ENCODE measurements around the gene PPP4R3C.
"Not testable (repeated sequence)": the region's sequence is repeated elsewhere in the genome, so short reads cannot be mapped to it uniquely, and the experiment has no call there.

Gene PPP4R3C

DNA sequence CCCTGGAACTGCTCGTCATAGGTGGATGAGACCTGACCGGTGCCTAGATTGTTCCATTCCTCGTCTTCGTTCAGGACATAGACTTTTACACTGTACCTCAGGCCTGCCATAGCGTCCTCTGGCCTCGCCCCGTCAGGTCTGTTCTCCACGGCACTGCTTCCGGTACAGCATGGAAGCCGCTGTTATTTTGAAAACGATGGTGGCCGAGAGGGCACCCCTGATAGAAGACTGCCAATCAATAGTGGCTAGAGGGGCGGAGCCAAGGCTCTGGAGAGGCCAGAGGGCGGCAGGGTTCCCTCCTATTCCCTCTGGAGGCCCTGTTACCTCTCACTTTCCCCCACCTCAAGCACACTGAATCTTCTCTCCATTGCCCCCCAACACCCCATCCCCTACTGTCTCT is at the start of gene PPP4R3C:
Gene PPP4R3C (minus strand): TSS at position 155 of the 400 bp plus-strand sequence. CDS start 45 bp downstream, at position 110.
- DNase-seq (ENCODE audit: low read depth, low spot score) = no peak

DNA sequence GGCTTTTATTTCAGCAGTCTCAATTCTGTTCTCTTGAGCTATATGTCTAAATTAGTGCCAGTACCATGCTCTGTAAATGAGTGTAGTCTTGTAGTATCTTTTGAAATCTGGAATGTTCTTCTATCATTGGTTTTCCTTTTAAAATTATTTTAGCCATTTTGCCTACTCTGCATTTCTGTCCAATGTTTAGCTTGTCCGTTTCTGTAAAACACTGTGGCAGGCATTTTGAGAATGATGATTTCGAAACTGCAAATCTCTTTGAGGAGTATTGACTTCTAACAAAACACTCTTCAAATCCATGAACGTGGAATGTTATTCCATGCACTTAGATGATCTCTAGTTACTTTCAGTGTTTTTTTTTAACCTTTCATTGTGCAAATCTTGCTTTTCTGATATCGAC is 28.3 kb upstream of the PPP4R3C start:
- DNase-seq (ENCODE audit: low read depth, low spot score) = no peak

DNA sequence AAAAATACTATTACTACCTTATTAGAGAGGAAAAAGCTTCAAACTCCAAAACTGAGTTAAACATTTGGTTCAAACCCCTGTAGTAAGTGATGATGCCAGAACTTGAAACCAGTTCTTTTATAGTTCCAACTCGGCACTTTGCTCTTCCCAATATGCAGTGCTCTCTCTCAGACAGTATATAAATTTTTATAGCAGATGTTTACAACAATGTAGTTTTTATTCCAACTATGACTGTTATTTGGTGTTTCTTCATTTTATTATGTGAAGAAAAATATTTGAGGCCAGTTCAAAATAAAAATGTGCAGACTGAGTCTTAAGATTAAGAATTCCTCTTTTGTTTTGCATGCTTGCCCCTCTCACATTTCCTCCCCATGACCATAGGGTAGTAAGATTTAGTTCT is 2.9 kb upstream of the PPP4R3C start:
- DNase-seq (ENCODE audit: low read depth, low spot score) = no peak

DNA sequence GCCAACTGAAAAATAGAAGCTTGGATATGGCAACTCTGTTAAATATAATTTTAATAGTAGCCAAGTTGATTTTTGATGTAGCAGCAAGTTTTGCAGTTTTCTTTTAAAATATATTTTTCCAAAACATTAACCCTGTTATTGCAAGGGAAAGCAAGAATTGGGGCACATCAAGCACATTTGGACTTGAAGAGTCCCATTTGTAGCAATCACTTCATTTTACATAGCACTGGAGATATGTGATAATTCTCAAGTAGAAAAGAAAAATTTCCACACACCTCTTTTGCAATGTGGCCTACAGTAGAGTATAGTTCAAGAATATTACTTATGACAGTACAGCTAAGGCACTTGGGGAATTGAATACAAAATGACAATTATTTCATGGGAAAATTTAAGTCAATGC is 1.9 kb upstream of the PPP4R3C start:
- no peak for DNase-seq (ENCODE audit: low read depth, low spot score)

DNA sequence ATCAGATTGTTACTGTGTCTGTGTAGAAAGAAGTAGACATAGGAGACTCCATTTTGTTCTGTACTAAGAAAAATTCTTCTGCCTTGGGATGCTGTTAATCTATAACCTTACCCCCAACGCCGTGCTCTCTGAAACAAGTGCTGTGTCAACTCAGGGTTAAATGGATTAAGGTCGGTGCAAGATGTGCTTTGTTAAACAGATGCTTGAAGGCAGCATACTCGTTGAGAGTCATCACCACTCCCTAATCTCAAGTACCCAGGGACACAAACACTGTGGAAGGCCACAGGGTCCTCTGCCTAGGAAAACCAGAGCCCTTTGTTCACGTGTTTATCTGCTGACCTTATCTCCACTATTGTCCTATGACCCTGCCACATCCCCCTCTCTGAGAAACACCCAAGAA is 4.0 kb downstream of the PPP4R3C start:
- not testable (repeated sequence) for DNase-seq (ENCODE audit: low read depth, low spot score)

DNA sequence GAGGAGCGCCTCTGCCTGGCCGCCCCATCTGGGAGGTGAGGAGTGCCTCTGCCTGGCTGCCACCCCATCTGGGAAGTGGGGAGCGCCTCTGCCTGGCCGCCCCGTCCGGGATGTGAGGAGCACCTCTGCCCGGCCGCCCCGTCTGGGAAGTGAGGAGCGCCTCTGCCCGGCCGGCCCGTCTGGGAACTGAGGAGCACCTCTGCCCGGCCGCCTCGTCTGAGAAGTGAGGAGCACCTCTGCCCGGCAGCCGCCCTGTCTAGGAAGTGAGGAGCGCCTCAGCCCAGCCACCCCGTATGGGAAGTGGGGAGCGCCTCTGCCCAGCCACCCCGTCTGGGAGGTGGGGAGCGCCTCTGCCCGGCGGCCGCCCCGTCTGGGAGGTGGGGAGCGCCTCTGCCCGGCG is 4.6 kb downstream of the PPP4R3C start:
- DNase-seq (ENCODE audit: low read depth, low spot score) = not testable (repeated sequence)

DNA sequence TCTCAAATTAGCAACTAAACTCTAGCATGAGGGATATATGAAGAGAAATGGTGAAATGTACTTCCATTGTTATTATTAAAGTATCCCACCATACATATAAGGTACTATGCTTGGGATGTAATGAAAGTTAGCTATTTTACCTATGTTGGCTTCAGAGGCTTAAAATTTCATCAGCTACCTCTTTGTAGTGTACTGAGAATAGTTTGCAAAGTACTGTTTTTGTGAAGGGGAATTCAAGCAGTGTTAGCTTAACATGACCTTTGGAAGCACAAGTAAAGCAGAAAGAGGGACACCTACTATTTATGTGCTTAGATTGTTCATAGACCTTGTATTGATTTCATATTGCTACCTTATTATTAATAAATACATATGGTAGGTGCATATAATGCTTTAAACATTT is 11.8 kb downstream of the PPP4R3C start:
- no peak for DNase-seq (ENCODE audit: low read depth, low spot score)

DNA sequence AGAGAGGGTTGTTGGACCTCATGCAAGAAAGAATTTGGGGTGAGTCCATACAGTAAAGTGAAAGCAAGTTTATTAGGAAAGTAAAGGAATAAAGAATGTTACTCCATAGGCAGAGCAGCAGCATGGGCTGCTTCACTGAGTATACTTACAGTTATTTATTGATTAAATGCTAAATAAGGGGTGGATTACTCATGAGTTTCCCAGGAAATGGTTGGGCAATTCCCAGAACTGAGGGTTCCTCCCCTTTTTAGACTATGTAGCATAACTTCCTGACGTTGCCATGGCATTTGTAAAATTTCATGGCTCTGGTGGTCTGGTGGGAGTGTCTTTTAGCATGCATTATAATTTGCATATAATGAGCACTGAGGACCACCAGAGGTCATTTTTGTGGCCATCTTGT is 16.7 kb downstream of the PPP4R3C start:
- no peak for DNase-seq (ENCODE audit: low read depth, low spot score)

DNA sequence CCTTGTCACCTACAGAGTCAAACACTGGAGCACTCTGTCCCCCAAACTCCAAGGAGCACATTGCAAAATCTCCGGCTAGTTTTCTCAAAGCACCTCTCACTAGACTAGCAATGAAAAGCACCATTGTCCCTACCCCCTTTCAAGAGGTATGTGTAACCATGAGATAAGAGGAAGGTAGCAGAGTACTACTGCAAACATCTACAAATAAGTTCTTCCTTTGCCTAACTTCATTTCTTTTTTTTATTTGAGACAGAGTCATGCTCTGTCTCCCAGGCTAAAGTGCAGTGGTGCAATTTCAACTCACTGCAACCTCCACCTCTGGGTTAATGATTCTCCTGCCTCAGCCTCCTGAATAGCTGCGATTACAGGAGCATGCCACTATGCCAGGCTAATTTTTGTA is 17.7 kb downstream of the PPP4R3C start:
- no peak for DNase-seq (ENCODE audit: low read depth, low spot score)

DNA sequence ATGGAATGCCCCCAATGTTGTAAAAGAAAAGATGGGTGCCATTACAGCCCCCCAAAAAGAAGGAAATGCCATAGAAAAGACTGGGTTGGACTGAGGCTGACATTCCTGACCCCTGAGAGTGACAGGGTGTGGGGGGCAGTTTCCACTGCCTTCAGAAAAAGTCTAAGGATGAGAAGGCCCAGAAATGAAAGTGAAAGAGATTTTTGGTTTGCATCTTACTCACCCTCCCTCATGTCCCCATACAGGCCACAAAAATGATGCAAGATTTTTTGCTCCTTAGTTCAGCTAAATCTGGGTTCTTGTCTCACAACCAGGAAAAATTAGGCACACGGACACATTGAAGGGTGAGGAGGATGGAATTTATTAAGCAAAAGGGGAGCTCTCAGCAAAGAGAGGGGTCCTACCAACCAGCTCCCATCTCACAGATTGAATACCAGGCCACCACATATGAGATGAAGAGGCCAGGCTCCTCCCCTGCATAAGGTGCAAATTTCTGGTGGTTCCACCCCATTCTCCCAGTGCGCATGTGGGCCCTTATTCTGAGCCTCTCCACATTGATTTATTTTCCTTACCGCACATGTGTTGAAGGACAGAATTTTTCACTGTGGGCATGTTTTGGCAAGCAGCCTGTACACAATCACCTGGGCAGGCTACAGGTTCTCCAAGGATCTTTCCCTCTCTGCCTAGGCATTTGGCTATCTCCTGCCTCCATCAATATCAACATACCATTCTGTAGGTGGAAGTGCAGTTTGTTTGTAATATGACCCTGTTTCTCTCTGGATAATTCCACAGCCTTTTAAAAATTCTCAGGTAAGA is 18.8 kb downstream of the PPP4R3C start:
- DNase-seq (ENCODE audit: low read depth, low spot score) = no peak

DNA sequence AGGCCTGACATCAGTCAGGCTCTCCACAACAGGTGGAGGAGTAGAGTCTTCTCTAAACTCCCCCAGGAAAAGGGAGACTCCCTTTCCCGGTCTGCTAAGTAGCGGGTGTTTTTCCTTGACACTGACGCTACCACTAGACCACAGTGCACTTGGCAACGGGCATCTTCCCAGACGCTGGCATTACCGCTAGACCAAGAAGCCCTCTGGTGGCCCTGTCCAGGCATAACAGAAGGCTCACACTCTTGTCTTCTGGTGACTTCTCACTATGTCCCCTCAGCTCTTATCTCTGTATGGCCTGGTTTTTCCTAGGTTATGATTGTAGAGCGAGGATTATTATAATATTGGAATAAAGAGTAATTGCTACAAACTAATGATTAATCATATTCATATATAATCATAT is 20.7 kb downstream of the PPP4R3C start:
- DNase-seq (ENCODE audit: low read depth, low spot score) = not testable (repeated sequence)

DNA sequence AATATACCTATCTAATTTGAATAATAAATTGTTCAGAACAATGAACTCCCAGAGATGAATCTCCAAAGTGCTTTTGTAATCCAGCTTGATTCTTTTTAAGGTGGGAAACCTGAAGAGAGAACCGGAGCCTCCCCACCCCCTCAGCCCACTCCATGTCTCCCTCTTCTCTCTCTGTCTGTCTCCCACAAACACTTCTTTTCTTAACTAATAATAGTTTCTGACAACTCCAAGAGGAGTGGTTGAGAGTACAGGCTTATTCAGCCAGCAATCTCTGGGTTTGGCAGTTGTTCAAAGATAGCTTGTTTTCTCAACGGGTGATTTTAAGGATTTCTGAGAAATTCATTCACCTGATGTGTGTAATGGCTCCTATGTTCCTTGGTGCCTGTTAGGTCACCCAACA is 23.4 kb downstream of the PPP4R3C start:
- no peak for DNase-seq (ENCODE audit: low read depth, low spot score)

DNA sequence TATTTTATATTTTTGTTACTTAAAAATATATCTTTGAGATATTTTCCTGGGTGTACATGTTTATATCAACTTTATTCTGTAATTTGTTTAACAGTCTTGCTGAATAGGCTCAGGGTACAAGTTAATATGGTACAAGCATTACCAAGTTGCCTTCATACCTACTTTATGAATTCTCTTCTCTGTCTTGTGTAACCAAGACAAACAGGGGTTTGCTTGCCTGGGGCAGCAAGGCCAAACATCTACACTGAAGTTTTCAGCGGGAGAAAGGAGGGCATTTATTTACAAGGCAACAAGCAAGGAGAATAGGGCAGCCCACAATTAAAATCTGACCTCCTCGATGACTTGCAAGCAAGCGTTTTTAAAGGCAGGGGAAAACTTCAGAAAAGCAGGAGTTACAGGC is 24.2 kb downstream of the PPP4R3C start:
- DNase-seq (ENCODE audit: low read depth, low spot score) = no peak

DNA sequence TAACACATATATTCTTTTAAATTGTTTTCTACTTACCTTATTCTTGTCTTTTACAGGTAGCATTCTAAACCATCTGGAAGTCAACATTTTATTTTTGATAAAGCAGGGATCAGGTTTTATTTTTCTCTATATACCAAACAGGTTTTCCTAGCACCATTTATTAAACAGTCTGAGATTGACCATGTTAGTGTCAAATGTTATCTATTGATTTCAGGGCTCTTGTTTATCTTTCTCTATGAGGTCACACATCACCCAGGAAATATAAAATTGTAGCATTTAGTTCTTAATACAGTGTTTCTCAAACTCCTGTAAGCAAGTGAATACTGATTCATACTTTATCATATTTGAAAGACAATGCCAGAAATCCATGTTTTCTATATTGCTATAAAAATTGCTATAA is 28.1 kb downstream of the PPP4R3C start:
- DNase-seq (ENCODE audit: low read depth, low spot score) = no peak

Data from iPS DF 19.7 (cell line).